K562 (cell line): ENCODE data around the gene NUBP2. TPM values are rescaled to one million over a fixed set of nuclear protein-coding genes. Genes with fewer than 3 reads are reported as not detected.

Experiments used
- CTBP1 ChIP-seq: fragments of 450-650 bp; IDR thresholded peaks from 2 replicates; pipeline ENCODE4 v1.6.1; 2016; ENCODE audit warnings: borderline replicate concordance
- FOXM1 ChIP-seq, 2 experiments: fragments of 450-650 bp in 1 of 2; sonication (generic) in 1 of 2; formaldehyde crosslinking in 1 of 2; IDR thresholded peaks; 2 replicates each; pipeline versions ENCODE4 v1.6.1 to v1.9.0; 2017 to 2022; ENCODE audit warnings: low read depth in 2 of 2, mild to moderate bottlenecking in 2 of 2, missing genetic modification reagents in 1 of 2, moderate library complexity in 1 of 2
- FOXP1 ChIP-seq: sonication (generic); formaldehyde crosslinking; IDR thresholded peaks from 2 replicates; pipeline ENCODE4 v1.8.0; 2022; ENCODE audit warnings: mild to moderate bottlenecking, missing genetic modification reagents
- GMEB1 ChIP-seq: fragments of 250-450 bp; sonication (Bioruptor Pico); IDR thresholded peaks from 2 replicates; pipeline ENCODE4 v1.4.0; 2020; ENCODE audit warnings: mild to moderate bottlenecking
- MED1 ChIP-seq: sonication (generic); formaldehyde crosslinking; IDR thresholded peaks from 2 replicates; pipeline ENCODE4 v1.8.1; 2023; ENCODE audit warnings: missing genetic modification reagents, borderline replicate concordance
- NRF1 ChIP-seq, 2 experiments: fragments of 450-650 bp; IDR thresholded peaks in 1 of 2; conservative IDR thresholded peaks in 1 of 2; 2 replicates each; pipeline ENCODE4 v1.6.1; 2014; ENCODE audit warnings: mild to moderate bottlenecking in 2 of 2
- PHF21A ChIP-seq: fragments of 450-650 bp; IDR thresholded peaks from 2 replicates; pipeline ENCODE4 v1.6.1; 2017; ENCODE audit warnings: low read depth, borderline replicate concordance
- RBM14 ChIP-seq: fragments of 200-400 bp; formaldehyde crosslinking; IDR thresholded peaks from 2 replicates; pipeline ENCODE4 v1.6.1; 2018; ENCODE audit warnings: low read depth, mild to moderate bottlenecking, low read length, moderate library complexity, borderline replicate concordance; ENCODE audit not compliant: insufficient read depth
- RCOR1 ChIP-seq, 2 experiments: IDR thresholded peaks; 2 replicates each; pipeline ENCODE4 v1.6.1; 2012; ENCODE audit warnings: low read depth in 2 of 2, low read length in 2 of 2, borderline replicate concordance in 1 of 2, improper control_type of control experiment in 1 of 2
- SPI1 ChIP-seq: IDR thresholded peaks from 2 replicates; pipeline ENCODE4 v1.6.1; 2011; ENCODE audit warnings: low read depth, low read length, control low read depth, borderline replicate concordance
- TAF15 ChIP-seq: fragments of 200-400 bp; formaldehyde crosslinking; IDR thresholded peaks from 2 replicates; pipeline ENCODE4 v1.6.1; 2017; ENCODE audit warnings: mild to moderate bottlenecking, low read depth, low read length, moderate library complexity
- TCF7 ChIP-seq: sonication (generic); IDR thresholded peaks from 2 replicates; pipeline ENCODE4 v1.6.1; 2016; ENCODE audit warnings: antibody characterized with exemption, borderline replicate concordance
- TRIM28 ChIP-seq: fragments of 450-650 bp; IDR thresholded peaks from 2 replicates; pipeline ENCODE4 v1.6.1; 2017
- U2AF1 ChIP-seq: fragments of 200-400 bp; formaldehyde crosslinking; optimal IDR thresholded peaks from 2 replicates; pipeline ENCODE3; 2017; ENCODE audit warnings: mild to moderate bottlenecking, low read depth, low read length, moderate library complexity
- WHSC1 ChIP-seq: IDR thresholded peaks from one replicate; pipeline ENCODE4 v1.6.1; 2012; ENCODE audit warnings: low read length, control low read depth, inconsistent platforms
- ZNF395 ChIP-seq: fragments of 200-800 bp; sonication (Bioruptor generic); IDR thresholded peaks from 2 replicates; pipeline ENCODE4 v1.6.1; 2017; ENCODE audit warnings: missing genetic modification characterization, missing compliant biosample characterization
- ZNF507 ChIP-seq: conservative IDR thresholded peaks from 2 replicates; pipeline ENCODE4 v1.6.1; 2017; ENCODE audit warnings: missing genetic modification characterization, missing compliant biosample characterization
- ZNF717 ChIP-seq: fragments of 250-450 bp; sonication (Bioruptor Pico); IDR thresholded peaks from 2 replicates; pipeline ENCODE4 v1.5.0; 2021
- ZNF766 ChIP-seq: fragments of 200-800 bp; sonication (Bioruptor generic); conservative IDR thresholded peaks from 2 replicates; pipeline ENCODE4 v1.6.1; 2016; ENCODE audit warnings: missing genetic modification characterization, missing compliant biosample characterization
- polyA plus RNA-seq, 8 experiments: library from polyadenylated mRNA; depleted of rRNA in 4 of 8; stranded (reverse) in 5 of 8; unstranded in 3 of 8; fragments of >200 nt; fragmentation: Nextera tagmentation in 2 of 8; fragmentation: Illumina TruSeq in 1 of 8; extraction: Ambion mirVana in 2 of 8; extraction: Trizol in 1 of 8; gene quantifications; 2 replicates each; pipeline versions ENCODE4 v1.2.1 to v1.2.3, GENCODE V29; 2011 to 2014; ENCODE audit warnings: inconsistent platforms in 1 of 8, missing spikeins in 1 of 8
- total RNA-seq, 7 experiments: library from RNA; depleted of rRNA in 6 of 7; stranded (reverse); fragments of >200 nt in 6 of 7; fragmentation: Illumina TruSeq in 2 of 7; extraction: Trizol in 2 of 7; gene quantifications; 2 replicates each; pipeline versions ENCODE4 v1.2.1 to v1.2.3, GENCODE V29; 2011 to 2021; ENCODE audit warnings: low replicate concordance in 1 of 7
- TF ChIP-seq, protein P1 (sequence below): sonication (generic); formaldehyde crosslinking; IDR thresholded peaks from 2 replicates; pipeline ENCODE4 v1.8.0; 2022; ENCODE audit warnings: mild to moderate bottlenecking, missing genetic modification reagents

The NUBP2 gene
- total and polyA plus RNA-seq, 9 of the 15 experiments (the other 6 are each of a cell fraction or from before 2014, with no cell fraction given) = 1.8 to 115 (median 24.0) TPM

GRCh38 chr16:1826691-1827573 is 44.2 kb downstream of the NUBP2 start, which contains the start of the genes FAHD1 and HAGH (continued):
- TF ChIP-seq TCF7 (peak; percentile 40; the same call in 1 of the 2 replicates), ZNF717 (no peak), ZNF766 (no peak), ZNF395 (peak; percentile 93), TRIM28 (peak; percentile 53; the same call in 1 of the 2 replicates), FOXP1 (peak; percentile 91), ZNF507 (tag) (no peak), TAF15 (no peak), RBM14 (no peak), PHF21A (peak; percentile 93), RCOR1 (IDR thresholded peaks at IDR 0.05; ENCODE audit: borderline replicate concordance in 1 of 2, low read depth in 2 of 2, low read length in 2 of 2) (peak in 1 of 2 experiments; percentile 82; a peak in 3 of 4 replicates), SPI1 (no peak), GMEB1 (CRISPR knock-in tag) (peak; percentile 25; the same call in 1 of the 2 replicates), NRF1 (conservative IDR thresholded peaks at IDR 0.05 in 1 of 2, IDR thresholded peaks at IDR 0.05 in 1 of 2) (peak; percentile 12 to 47; a peak in 2 of 4 replicates), MED1 (CRISPR knock-in tag) (no peak), U2AF1 (peak; percentile 45), FOXM1 (IDR thresholded peaks at IDR 0.05; ENCODE audit: low read depth) (peak; percentile 82), FOXM1 (CRISPR knock-in tag; IDR thresholded peaks at IDR 0.05; ENCODE audit: low read depth) (0 out of 2 replicates have a peak, but pooled peaks have one; percentile 63), CTBP1 (peak; percentile 97), WHSC1 (no peak)
- TF ChIP-seq, protein P1, sequence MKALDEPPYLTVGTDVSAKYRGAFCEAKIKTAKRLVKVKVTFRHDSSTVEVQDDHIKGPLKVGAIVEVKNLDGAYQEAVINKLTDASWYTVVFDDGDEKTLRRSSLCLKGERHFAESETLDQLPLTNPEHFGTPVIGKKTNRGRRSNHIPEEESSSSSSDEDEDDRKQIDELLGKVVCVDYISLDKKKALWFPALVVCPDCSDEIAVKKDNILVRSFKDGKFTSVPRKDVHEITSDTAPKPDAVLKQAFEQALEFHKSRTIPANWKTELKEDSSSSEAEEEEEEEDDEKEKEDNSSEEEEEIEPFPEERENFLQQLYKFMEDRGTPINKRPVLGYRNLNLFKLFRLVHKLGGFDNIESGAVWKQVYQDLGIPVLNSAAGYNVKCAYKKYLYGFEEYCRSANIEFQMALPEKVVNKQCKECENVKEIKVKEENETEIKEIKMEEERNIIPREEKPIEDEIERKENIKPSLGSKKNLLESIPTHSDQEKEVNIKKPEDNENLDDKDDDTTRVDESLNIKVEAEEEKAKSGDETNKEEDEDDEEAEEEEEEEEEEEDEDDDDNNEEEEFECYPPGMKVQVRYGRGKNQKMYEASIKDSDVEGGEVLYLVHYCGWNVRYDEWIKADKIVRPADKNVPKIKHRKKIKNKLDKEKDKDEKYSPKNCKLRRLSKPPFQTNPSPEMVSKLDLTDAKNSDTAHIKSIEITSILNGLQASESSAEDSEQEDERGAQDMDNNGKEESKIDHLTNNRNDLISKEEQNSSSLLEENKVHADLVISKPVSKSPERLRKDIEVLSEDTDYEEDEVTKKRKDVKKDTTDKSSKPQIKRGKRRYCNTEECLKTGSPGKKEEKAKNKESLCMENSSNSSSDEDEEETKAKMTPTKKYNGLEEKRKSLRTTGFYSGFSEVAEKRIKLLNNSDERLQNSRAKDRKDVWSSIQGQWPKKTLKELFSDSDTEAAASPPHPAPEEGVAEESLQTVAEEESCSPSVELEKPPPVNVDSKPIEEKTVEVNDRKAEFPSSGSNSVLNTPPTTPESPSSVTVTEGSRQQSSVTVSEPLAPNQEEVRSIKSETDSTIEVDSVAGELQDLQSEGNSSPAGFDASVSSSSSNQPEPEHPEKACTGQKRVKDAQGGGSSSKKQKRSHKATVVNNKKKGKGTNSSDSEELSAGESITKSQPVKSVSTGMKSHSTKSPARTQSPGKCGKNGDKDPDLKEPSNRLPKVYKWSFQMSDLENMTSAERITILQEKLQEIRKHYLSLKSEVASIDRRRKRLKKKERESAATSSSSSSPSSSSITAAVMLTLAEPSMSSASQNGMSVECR (CRISPR knock-in tag) = peak; percentile 99
